Measurements from ENCODE around the gene GPC3. TPM values are rescaled to one million over a fixed set of nuclear protein-coding genes. Genes with fewer than 3 reads are reported as not detected.
A peak's percentile ranks its signal among the peaks of the same experiment; 100 is the strongest.

The GPC3 gene
- total RNA-seq, 1 donor from 2014 or later, result 628 TPM

DNA sequence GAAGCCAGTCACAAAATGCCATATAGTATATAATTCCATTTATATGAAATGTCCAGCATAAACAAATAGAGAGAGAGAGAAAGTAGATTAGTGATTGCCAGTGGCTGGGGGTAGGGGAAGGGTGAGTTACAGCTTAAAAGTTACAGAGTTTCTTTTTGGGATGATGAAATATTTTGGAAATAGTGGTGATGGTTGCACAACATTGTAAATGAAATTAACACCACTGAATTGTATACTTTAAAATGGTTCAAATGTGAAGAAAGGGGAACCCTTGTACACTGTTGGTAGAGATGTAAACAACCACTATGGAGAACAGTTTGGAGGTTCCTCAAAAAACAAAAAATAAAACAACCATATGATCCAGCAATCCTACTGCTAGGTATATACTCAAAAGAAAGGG is 439.0 kb downstream of the GPC3 start:
- no peak overlapping the region for H3K4me3 Mint-ChIP-seq
- no peaks in the 10 kb centered on the region for H3K27me3 Mint-ChIP-seq
- peaks cover 9% of the 10 kb centered on the region for H3K9me3 Mint-ChIP-seq
- TF ChIP-seq, protein P1, sequence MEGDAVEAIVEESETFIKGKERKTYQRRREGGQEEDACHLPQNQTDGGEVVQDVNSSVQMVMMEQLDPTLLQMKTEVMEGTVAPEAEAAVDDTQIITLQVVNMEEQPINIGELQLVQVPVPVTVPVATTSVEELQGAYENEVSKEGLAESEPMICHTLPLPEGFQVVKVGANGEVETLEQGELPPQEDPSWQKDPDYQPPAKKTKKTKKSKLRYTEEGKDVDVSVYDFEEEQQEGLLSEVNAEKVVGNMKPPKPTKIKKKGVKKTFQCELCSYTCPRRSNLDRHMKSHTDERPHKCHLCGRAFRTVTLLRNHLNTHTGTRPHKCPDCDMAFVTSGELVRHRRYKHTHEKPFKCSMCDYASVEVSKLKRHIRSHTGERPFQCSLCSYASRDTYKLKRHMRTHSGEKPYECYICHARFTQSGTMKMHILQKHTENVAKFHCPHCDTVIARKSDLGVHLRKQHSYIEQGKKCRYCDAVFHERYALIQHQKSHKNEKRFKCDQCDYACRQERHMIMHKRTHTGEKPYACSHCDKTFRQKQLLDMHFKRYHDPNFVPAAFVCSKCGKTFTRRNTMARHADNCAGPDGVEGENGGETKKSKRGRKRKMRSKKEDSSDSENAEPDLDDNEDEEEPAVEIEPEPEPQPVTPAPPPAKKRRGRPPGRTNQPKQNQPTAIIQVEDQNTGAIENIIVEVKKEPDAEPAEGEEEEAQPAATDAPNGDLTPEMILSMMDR (conservative IDR thresholded peaks at IDR 0.05), result no peak
- H3K4me1 Mint-ChIP-seq (ENCODE audit: unreplicated experiment), result peaks cover 17% of the 10 kb centered on the region
- H3K27ac Mint-ChIP-seq, result no peak overlapping the region
- DNase-seq (ENCODE audit: extremely low spot score, unreplicated experiment), result no peak
- H3K36me3 Mint-ChIP-seq, result peaks cover 29% of the 10 kb centered on the region

DNA sequence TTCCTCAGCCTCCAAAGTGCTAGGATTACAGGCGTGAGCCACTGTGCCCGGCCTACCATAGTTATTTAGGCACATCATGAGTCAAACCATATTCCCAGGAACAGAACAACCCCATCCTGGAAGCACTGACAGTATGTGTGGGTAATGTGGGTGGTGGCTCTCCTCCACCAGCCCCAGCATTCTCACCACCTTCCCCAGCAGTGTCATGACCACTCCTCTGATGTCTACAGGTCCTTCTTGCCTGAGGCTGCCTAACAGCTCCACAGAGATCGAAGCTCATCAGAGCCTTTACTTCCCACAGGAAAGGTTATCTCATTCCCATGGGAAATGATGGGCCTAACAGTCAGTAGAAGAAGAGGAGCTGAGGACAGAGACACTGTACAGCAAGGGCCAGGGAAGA is 440.6 kb downstream of the GPC3 start:
- no peak for DNase-seq (ENCODE audit: extremely low spot score, unreplicated experiment)
- Mint-ChIP-seq H3K4me3 (no peak overlapping the region), H3K27me3 (no peaks in the 10 kb centered on the region), H3K36me3 (peaks cover 29% of the 10 kb centered on the region), H3K27ac (peak overlapping the region; percentile 96), H3K9me3 (peaks cover 9% of the 10 kb centered on the region), H3K4me1 (ENCODE audit: unreplicated experiment) (peaks cover 17% of the 10 kb centered on the region)
- TF ChIP-seq, protein P1 (conservative IDR thresholded peaks at IDR 0.05), result no peak

DNA sequence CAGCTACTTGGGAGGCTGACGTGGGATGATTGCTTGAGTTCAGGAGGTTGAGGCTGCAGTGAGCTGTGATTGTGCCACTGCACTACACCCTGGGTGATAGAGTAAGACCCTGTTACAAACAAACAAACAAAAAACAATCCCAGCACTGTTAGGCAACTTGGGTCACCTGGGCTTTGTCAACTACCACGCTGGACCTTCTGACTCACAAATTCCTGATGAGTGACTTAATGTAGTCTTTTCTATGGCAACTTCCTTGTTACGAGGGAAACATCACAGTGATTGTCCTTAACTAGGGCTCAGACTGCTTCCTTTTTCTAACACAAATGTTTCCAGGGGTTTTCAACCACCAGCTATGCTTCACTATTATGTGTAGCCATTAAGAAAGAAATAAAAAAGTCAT is 441.3 kb downstream of the GPC3 start:
- Mint-ChIP-seq H3K4me3 (no peak overlapping the region), H3K9me3 (peaks cover 9% of the 10 kb centered on the region), H3K4me1 (ENCODE audit: unreplicated experiment) (peaks cover 17% of the 10 kb centered on the region), H3K27ac (peak overlapping the region; percentile 96), H3K36me3 (peaks cover 29% of the 10 kb centered on the region), H3K27me3 (no peaks in the 10 kb centered on the region)
- DNase-seq (ENCODE audit: extremely low spot score, unreplicated experiment), result no peak
- TF ChIP-seq, protein P1 (conservative IDR thresholded peaks at IDR 0.05), result no peak

DNA sequence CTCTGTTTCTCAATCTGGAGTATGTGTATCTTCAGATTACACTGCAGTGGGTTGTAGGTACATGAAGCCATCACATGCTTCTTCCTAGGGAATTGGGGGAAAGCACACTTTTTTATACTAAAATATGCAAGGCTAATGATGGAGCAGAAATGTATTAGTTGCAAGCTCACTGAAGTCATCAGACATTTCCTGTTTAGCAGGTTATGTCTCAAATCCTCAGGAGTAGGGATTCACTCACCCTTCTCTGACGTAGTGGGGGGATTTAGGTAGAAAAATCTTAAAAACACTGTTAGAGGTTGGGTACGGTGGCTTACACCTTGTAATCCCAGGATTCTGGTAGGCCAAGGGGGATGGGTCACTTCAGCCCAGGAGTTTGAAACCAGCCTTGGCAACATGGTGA is 441.7 kb downstream of the GPC3 start:
- Mint-ChIP-seq H3K36me3 (peaks cover 25% of the 10 kb centered on the region), H3K4me1 (ENCODE audit: unreplicated experiment) (peaks cover 17% of the 10 kb centered on the region), H3K9me3 (peaks cover 5% of the 10 kb centered on the region), H3K4me3 (no peak overlapping the region), H3K27me3 (no peaks in the 10 kb centered on the region), H3K27ac (peak overlapping the region; percentile 96)
- no peak for DNase-seq (ENCODE audit: extremely low spot score, unreplicated experiment)
- TF ChIP-seq, protein P1 (conservative IDR thresholded peaks at IDR 0.05), result no peak

DNA sequence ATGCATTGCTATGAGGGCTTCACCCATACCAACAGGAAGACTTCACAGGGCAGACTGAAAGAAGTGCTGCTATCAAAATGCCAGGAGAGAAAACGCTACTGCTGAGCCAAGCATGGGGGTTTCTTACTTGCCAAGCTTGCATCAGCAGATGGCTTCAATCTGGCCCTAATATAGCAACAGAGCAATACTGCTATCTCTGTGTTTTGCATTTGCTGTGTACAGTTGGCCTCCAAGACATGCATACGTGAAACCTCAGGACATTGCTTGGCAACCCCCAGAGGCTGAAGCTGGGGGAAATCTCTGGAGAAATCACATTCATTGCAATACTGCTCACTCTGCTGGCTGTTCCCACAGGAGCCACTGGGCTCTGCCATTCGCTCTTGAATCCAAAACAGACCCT is 442.9 kb downstream of the GPC3 start:
- Mint-ChIP-seq H3K9me3 (peaks cover 3% of the 10 kb centered on the region), H3K36me3 (peaks cover 23% of the 10 kb centered on the region), H3K27me3 (no peaks in the 10 kb centered on the region), H3K4me1 (ENCODE audit: unreplicated experiment) (peaks cover 24% of the 10 kb centered on the region), H3K4me3 (no peak overlapping the region), H3K27ac (peak overlapping the region; percentile 49)
- no peak for DNase-seq (ENCODE audit: extremely low spot score, unreplicated experiment)
- TF ChIP-seq, protein P1 (conservative IDR thresholded peaks at IDR 0.05), result no peak

DNA sequence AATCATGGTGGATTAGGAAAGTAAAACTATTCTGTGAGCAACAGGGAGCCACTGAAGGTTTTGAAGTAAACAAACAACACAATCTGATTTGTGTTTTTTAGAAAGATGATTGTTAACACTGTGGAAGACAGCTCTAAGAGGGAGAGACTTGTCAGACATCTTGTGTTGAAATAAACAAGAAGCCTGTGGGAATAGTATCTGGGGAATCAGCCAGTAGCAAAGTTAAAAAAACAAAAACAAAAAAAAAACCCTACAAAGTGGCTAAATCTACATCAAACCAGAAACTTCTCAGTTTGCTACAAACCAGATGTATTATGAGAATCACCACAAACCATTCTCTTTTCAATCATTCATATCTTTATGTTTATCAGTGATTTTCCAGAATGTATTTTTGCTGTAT is 444.4 kb downstream of the GPC3 start:
- H3K36me3 Mint-ChIP-seq, result peaks cover 14% of the 10 kb centered on the region
- no peak overlapping the region for H3K4me3 Mint-ChIP-seq
- DNase-seq (ENCODE audit: extremely low spot score, unreplicated experiment), result no peak
- TF ChIP-seq, protein P1 (conservative IDR thresholded peaks at IDR 0.05), result no peak
- peaks cover 3% of the 10 kb centered on the region for H3K9me3 Mint-ChIP-seq
- peaks cover 29% of the 10 kb centered on the region for H3K4me1 Mint-ChIP-seq (ENCODE audit: unreplicated experiment)
- no peaks in the 10 kb centered on the region for H3K27me3 Mint-ChIP-seq
- H3K27ac Mint-ChIP-seq, result peak overlapping the region; percentile 10

All from type B pancreatic cell (in vitro differentiated cells).